Breast epithelium (tissue), 3 donors: ENCODE data around the gene VAV3.

Experiments
- CTCF ChIP-seq, 3 donors: fragments of 450-650 bp; IDR thresholded peaks; one replicate each; pipeline ENCODE4 v1.5.1; 2016 to 2017; ENCODE audit warnings: antibody characterized with exemption in 3 of 3, mild to moderate bottlenecking in 3 of 3, moderate library complexity in 3 of 3
- POLR2A ChIP-seq: fragments of 450-650 bp; IDR thresholded peaks from one replicate; pipeline ENCODE4 v1.6.1; 2016; ENCODE audit warnings: antibody characterized with exemption, mild to moderate bottlenecking, moderate library complexity

DNA sequence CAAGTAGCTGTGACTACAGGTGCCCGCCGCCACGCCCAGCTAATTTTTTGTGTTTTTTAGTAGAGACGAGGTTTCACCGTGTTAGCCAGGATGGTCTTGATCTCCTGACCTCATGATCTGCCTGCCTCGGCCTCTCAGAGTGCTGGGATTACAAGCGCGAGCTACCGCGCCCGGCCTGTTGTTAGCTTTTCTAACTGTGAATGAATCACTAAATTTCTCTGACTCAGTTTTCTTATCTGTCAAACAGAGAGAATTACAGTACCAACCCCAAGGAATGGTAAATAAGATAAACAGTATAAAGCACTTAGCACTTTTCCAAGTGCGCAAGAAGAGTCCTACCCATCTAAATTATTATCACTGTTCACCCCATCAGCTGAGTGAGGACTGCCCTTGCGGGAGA lies 193.6 kb downstream of the VAV3 start:
- TF ChIP-seq POLR2A = no peak
- TF ChIP-seq CTCF (IDR thresholded peaks at IDR 0.05) = no peak
